Measurements from ENCODE around the gene GCLC. TPM values are rescaled to one million over a fixed set of nuclear protein-coding genes. Genes with fewer than 3 reads are reported as not detected.
A peak's percentile ranks its signal among the peaks of the same experiment; 100 is the strongest.
"Not testable (repeated sequence)": the region's sequence is repeated elsewhere in the genome, so short reads cannot be mapped to it uniquely, and the experiment has no call there.

Gene GCLC
- total RNA-seq, 6 experiments from 2014 or later = 10.6 to 18.1 (median 16.0) TPM

DNA sequence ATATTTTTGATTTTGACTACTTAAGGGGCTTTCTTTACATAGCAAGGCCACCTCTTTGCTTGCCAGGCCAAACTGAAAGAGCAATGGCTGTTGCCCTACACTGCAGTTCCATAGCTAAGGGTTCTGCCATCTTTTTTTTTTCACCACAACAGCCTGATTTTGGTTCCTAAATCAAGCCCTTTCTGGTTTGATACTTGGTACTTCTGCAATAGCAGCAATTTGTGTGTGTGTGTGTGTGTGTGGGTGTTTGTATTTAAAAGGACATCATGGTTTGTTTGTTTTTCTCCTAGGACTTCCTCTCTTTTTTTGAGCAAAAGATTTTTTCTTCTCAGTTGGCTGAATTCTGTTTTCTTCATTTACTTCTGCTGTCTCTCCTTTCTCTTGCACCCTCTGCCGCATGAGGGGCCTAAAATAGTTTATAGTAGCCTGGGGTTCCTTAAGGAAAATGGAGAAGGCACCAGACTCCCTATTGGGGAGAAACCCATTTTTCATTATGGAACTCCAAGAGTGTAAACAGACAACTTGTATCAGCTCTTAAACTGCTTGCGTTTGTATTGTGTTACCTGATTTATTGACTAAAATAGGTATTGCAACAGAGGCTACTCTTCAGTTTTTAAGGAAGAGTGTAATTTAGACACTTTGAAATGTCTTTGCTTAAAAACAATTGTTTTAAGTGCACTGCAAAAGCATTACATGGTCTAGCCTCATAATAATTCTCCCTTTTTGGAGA, 12.2 kb upstream of the GCLC start:
- H3K27ac Mint-ChIP-seq = no peak overlapping the region

GRCh38 chr6:53553600-53553999, 8.7 kb upstream of the GCLC start:
- not testable (repeated sequence) for H3K27me3 Mint-ChIP-seq (ENCODE audit: insufficient read depth); H3K4me1 Mint-ChIP-seq (ENCODE audit: low read depth); H3K4me3 Mint-ChIP-seq; H3K36me3 Mint-ChIP-seq (ENCODE audit: low read depth); H3K27ac Mint-ChIP-seq; H3K9me3 Mint-ChIP-seq; DNase-seq

More for the DNA sequence above, 12.2 kb upstream of the GCLC start:
- Mint-ChIP-seq H3K4me1 (ENCODE audit: low read depth) (no peaks in the 10 kb centered on the region), H3K27me3 (ENCODE audit: insufficient read depth) (no peaks in the 10 kb centered on the region; the same call in none of the 2 replicates), H3K4me3 (no peak overlapping the region), H3K36me3 (ENCODE audit: low read depth) (peaks cover 5% of the 10 kb centered on the region; the same call in 1 of the 2 replicates), H3K9me3 (peaks cover 30% of the 10 kb centered on the region)
- TF ChIP-seq CTCF (IDR thresholded peaks at IDR 0.05) = no peak
- no peak for DNase-seq

GRCh38 chr6:53551681-53552080, 6.8 kb upstream of the GCLC start:
- not testable (repeated sequence) for H3K36me3 Mint-ChIP-seq (ENCODE audit: low read depth); H3K9me3 Mint-ChIP-seq; H3K27me3 Mint-ChIP-seq (ENCODE audit: insufficient read depth); DNase-seq; H3K4me3 Mint-ChIP-seq; H3K27ac Mint-ChIP-seq
- peaks cover 17% of the 10 kb centered on the region for H3K4me1 Mint-ChIP-seq (ENCODE audit: low read depth)

DNA sequence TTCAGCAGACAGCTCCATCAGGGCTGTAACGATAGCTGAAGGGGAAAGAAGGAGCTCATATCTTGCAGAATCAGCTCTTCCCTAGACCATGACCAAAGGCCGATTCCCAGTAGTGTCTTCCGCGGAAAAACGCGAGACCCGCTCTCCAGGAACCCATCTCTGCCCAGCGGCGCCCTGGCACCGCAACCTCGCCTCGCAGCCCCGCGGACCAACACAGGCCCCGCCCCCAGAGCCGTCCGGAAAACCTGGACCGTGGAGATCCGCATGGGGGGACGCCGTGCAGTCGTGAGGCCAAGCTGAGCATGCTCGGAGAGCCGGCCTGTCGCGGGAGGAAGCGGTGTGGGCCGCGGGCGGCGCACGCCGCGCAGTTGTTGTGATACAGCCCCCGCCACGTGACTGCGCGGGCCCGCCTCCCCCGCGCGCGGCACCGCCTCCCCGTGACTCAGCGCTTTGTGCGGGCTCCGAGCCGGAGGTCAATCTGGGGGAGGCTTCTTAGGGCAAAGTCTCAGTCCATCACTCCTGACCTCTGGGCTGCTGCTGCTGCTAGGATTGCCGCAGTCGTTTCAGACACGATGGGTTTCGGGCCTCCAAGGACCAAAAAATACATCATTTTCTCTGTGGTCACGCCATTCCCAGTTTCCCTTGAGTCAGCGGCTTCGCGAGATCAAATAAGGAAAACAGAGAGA, 3.1 kb upstream of the GCLC start:
- Mint-ChIP-seq H3K27me3 (ENCODE audit: insufficient read depth) (no peaks in the 10 kb centered on the region; the same call in 1 of the 2 replicates), H3K4me3 (peak overlapping the region; percentile 91), H3K27ac (peak overlapping the region; percentile 87), H3K4me1 (ENCODE audit: low read depth) (peaks cover 45% of the 10 kb centered on the region), H3K36me3 (ENCODE audit: low read depth) (no peaks in the 10 kb centered on the region), H3K9me3 (no peaks in the 10 kb centered on the region)
- DNase-seq = peak; percentile 95
- TF ChIP-seq CTCF (IDR thresholded peaks at IDR 0.05) = no peak

DNA sequence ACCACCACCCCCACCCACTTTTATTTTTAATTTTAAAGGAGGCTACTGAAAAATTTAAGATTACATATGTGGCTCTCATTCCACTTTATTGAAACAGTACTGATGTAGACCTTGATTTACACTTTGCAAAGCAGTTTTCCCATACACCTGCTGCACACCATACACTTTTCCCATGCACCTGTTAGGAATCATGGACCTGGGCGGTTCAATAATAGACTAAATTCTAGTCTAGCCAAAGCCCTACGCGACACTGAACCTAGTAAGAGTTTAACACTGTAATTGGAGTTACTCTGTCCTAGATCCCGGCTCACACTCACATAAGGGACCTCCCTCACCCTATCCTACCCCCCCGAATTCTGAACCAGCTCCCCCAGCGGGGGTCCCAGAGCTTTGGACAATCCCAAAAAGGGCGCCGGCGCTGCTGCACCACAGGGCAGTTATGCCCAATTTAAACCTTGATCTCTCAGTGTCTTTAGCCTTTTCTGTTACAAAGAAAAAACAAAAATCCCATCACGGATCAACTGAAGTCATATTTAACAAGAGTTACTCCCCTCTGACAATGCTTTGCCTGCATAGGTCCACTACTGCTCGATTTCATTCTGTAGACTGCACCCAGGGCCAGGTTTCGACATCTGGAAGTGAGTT, 2.4 kb upstream of the GCLC start:
- H3K4me3 Mint-ChIP-seq = peak overlapping the region; percentile 91
- H3K9me3 Mint-ChIP-seq = no peaks in the 10 kb centered on the region
- DNase-seq = no peak
- no peaks in the 10 kb centered on the region for H3K36me3 Mint-ChIP-seq (ENCODE audit: low read depth)
- no peak for TF ChIP-seq CTCF (IDR thresholded peaks at IDR 0.05)
- H3K27ac Mint-ChIP-seq = peak overlapping the region; percentile 80
- H3K27me3 Mint-ChIP-seq (ENCODE audit: insufficient read depth) = no peaks in the 10 kb centered on the region; the same call in 1 of the 2 replicates
- H3K4me1 Mint-ChIP-seq (ENCODE audit: low read depth) = peaks cover 46% of the 10 kb centered on the region

DNA sequence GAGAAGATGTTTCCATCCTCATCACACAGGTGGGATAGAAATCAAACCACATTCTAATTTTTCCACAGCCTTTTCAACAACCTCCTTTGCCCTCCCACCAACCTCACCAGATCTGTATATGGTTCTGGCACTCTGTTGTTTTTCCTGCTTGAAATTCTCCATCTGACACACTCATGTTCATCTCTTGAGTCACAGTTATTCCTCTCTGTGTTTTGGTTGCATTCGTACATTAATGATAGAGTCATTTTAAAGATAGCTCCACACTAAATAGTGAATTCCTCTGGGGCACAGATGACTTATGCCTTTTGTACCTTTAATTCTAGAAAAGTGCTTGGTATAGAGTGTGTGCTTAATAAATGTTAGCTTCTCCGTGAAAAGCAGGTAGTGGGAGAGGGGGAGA, 1.4 kb upstream of the GCLC start:
- Mint-ChIP-seq H3K4me3 (peak overlapping the region; percentile 94), H3K27me3 (ENCODE audit: insufficient read depth) (no peaks in the 10 kb centered on the region), H3K36me3 (ENCODE audit: low read depth) (no peaks in the 10 kb centered on the region), H3K9me3 (no peaks in the 10 kb centered on the region), H3K27ac (peak overlapping the region; percentile 68), H3K4me1 (ENCODE audit: low read depth) (peaks cover 50% of the 10 kb centered on the region)
- peak; percentile 77 for DNase-seq
- no peak for TF ChIP-seq CTCF (IDR thresholded peaks at IDR 0.05)
